Esophagus (tissue), 2 donors: ENCODE results near the gene SNX5. TPM values are rescaled to one million over a fixed set of nuclear protein-coding genes. Genes with fewer than 3 reads are reported as not detected.

Experiments
- H3K27ac ChIP-seq, 2 donors: one replicate each; pipeline ENCODE4 v1.5.1; 2013; ENCODE audit warnings: low read depth in 2 of 2, mild to moderate bottlenecking in 2 of 2, inconsistent platforms in 1 of 2, low read length in 1 of 2, moderate library complexity in 1 of 2
- H3K27me3 ChIP-seq, 2 donors: one replicate each; pipeline ENCODE4 v1.6.1; 2013; ENCODE audit warnings: low read length in 2 of 2, control low read depth in 1 of 2, mild to moderate bottlenecking in 1 of 2; ENCODE audit not compliant: insufficient read depth in 2 of 2, control insufficient read depth in 1 of 2
- H3K36me3 ChIP-seq, 2 donors: one replicate each; pipeline ENCODE4 v1.6.1; 2013; ENCODE audit warnings: low read length in 1 of 2; ENCODE audit not compliant: control insufficient read depth in 2 of 2, insufficient read depth in 2 of 2
- H3K4me1 ChIP-seq, 2 donors: one replicate each; pipeline ENCODE4 v1.6.1; 2013; ENCODE audit warnings: low read length in 1 of 2; ENCODE audit not compliant: control insufficient read depth in 2 of 2, insufficient read depth in 2 of 2
- H3K4me3 ChIP-seq, 2 donors: one replicate each; pipeline ENCODE4 v1.5.1; 2013; ENCODE audit warnings: low read length in 2 of 2, mild to moderate bottlenecking in 2 of 2, low read depth in 1 of 2, moderate library complexity in 1 of 2
- H3K9me3 ChIP-seq, 2 donors: one replicate each; pipeline ENCODE4 v1.6.1; 2013; ENCODE audit warnings: mild to moderate bottlenecking in 2 of 2, low read depth in 1 of 2, low read length in 1 of 2, moderate library complexity in 1 of 2; ENCODE audit not compliant: control insufficient read depth in 2 of 2, insufficient read depth in 1 of 2
- WGBS, 2 donors: extraction: QIAGEN DNeasy Blood & Tissue Kit; methylation state at CpG; one replicate each; pipeline ENCODE4 v1.1.7; 2013; 5-methylcytosine and 5-hydroxymethylcytosine counted together
- polyA plus RNA-seq, 2 donors: library from polyadenylated mRNA; stranded (reverse); fragments of 200-250 nt; gene quantifications; one replicate each; pipeline ENCODE4 v1.2.3, GENCODE V29; 2013
- donor health status: healthy with polysubstance abuse.
- donor health status: Bipolar disorder and iron deficiency.

SNX5 gene
- polyA plus RNA-seq, 2 donors, result 51.2 to 58.9 TPM

GRCh38 chr20:18006684-18007083, 38.1 kb upstream of the SNX5 start:
- H3K4me3 ChIP-seq, result no peak overlapping the region
- H3K27ac ChIP-seq, result peak overlapping the region in 1 of 2 donors; percentile 30
- 81 to 91% methylated on average over 7 of the region's 7 CpGs for WGBS, 2 donors
- H3K9me3 ChIP-seq, result no peaks in the 10 kb centered on the region
- H3K27me3 ChIP-seq, result no peaks in the 10 kb centered on the region
- H3K4me1 ChIP-seq, result peaks cover 0 to 5% of the 10 kb centered on the region in 2 donors
- no peaks in the 10 kb centered on the region for H3K36me3 ChIP-seq

- Histone ChIP-seq H3K4me1 (peaks cover 0 to 9% of the 10 kb centered on the region in 2 donors), H3K27ac (peak overlapping the region in 1 of 2 donors; percentile 15), H3K9me3 (no peaks in the 10 kb centered on the region), H3K4me3 (no peak overlapping the region), H3K27me3 (no peaks in the 10 kb centered on the region), H3K36me3 (no peaks in the 10 kb centered on the region)
- 65 to 68% methylated on average over 6 of the region's 6 CpGs for WGBS, 2 donors
Measured at GRCh38 chr20:18005990-18006364, 37.4 kb upstream of the SNX5 start.

- peak overlapping the region in 1 of 2 donors; percentile 15 for H3K27ac ChIP-seq
- no peaks in the 10 kb centered on the region for H3K27me3 ChIP-seq
- WGBS, 2 donors, result 82% methylated on average over 21 of the region's 21 CpGs
- H3K36me3 ChIP-seq, result no peaks in the 10 kb centered on the region
- H3K9me3 ChIP-seq, result no peaks in the 10 kb centered on the region
- no peak overlapping the region for H3K4me3 ChIP-seq
- H3K4me1 ChIP-seq, result peaks cover 0 to 9% of the 10 kb centered on the region in 2 donors
Measured at GRCh38 chr20:18005170-18005989, 36.8 kb upstream of the SNX5 start.

- Histone ChIP-seq H3K4me1 (peaks cover 0 to 9% of the 10 kb centered on the region in 2 donors), H3K36me3 (no peaks in the 10 kb centered on the region), H3K9me3 (no peaks in the 10 kb centered on the region), H3K27me3 (no peaks in the 10 kb centered on the region), H3K27ac (no peak overlapping the region), H3K4me3 (no peak overlapping the region)
- WGBS, 2 donors, result 69 to 78% methylated on average over 8 of the region's 8 CpGs
Measured at GRCh38 chr20:18004384-18005031, 35.9 kb upstream of the SNX5 start.

GRCh38 chr20:18003897-18004296, 35.3 kb upstream of the SNX5 start:
- H3K4me1 ChIP-seq, result peaks cover 0 to 9% of the 10 kb centered on the region in 2 donors
- no peaks in the 10 kb centered on the region for H3K9me3 ChIP-seq
- H3K4me3 ChIP-seq, result no peak overlapping the region
- H3K36me3 ChIP-seq, result no peaks in the 10 kb centered on the region
- WGBS, 2 donors, result 65 to 66% methylated on average over 5 of the region's 5 CpGs
- H3K27me3 ChIP-seq, result no peaks in the 10 kb centered on the region
- no peak overlapping the region for H3K27ac ChIP-seq

- H3K4me3 ChIP-seq, result no peak overlapping the region
- peak overlapping the region; percentile 52 to 57 for H3K27ac ChIP-seq
- 49 to 60% methylated on average over 10 of the region's 10 CpGs for WGBS, 2 donors
- no peaks in the 10 kb centered on the region for H3K27me3 ChIP-seq
- no peaks in the 10 kb centered on the region for H3K9me3 ChIP-seq
- H3K4me1 ChIP-seq, result peaks cover 0 to 4% of the 10 kb centered on the region in 2 donors
- no peaks in the 10 kb centered on the region for H3K36me3 ChIP-seq
Measured at GRCh38 chr20:18001131-18001921, 32.7 kb upstream of the SNX5 start.

- Histone ChIP-seq H3K36me3 (no peaks in the 10 kb centered on the region), H3K27me3 (no peaks in the 10 kb centered on the region), H3K9me3 (no peaks in the 10 kb centered on the region), H3K27ac (no peak overlapping the region), H3K4me3 (no peak overlapping the region), H3K4me1 (peaks cover 0 to 4% of the 10 kb centered on the region in 2 donors)
- 86 to 87% methylated on average over 4 of the region's 4 CpGs for WGBS, 2 donors
Measured at GRCh38 chr20:17999566-17999965, 31.0 kb upstream of the SNX5 start.

- no peak overlapping the region for H3K27ac ChIP-seq
- H3K36me3 ChIP-seq, result no peaks in the 10 kb centered on the region
- peaks cover 0 to 4% of the 10 kb centered on the region in 2 donors for H3K4me1 ChIP-seq
- no peak overlapping the region for H3K4me3 ChIP-seq
- no peaks in the 10 kb centered on the region for H3K27me3 ChIP-seq
- 93 to 94% methylated on average over 5 of the region's 5 CpGs for WGBS, 2 donors
- H3K9me3 ChIP-seq, result no peaks in the 10 kb centered on the region
Measured at GRCh38 chr20:17998446-17998845, 29.9 kb upstream of the SNX5 start.

GRCh38 chr20:17995967-17996819, 27.6 kb upstream of the SNX5 start:
- 22 to 26% methylated on average over 16 of the region's 16 CpGs for WGBS, 2 donors
- Histone ChIP-seq H3K27me3 (no peaks in the 10 kb centered on the region), H3K36me3 (no peaks in the 10 kb centered on the region), H3K4me1 (no peaks in the 10 kb centered on the region), H3K27ac (no peak overlapping the region), H3K9me3 (no peaks in the 10 kb centered on the region), H3K4me3 (no peak overlapping the region)
